ENCODE data around the gene AQP2. TPM values are rescaled to one million over a fixed set of nuclear protein-coding genes. Genes with fewer than 3 reads are reported as not detected.

The AQP2 gene, protein sequence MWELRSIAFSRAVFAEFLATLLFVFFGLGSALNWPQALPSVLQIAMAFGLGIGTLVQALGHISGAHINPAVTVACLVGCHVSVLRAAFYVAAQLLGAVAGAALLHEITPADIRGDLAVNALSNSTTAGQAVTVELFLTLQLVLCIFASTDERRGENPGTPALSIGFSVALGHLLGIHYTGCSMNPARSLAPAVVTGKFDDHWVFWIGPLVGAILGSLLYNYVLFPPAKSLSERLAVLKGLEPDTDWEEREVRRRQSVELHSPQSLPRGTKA
- total RNA-seq: not detected

DNA sequence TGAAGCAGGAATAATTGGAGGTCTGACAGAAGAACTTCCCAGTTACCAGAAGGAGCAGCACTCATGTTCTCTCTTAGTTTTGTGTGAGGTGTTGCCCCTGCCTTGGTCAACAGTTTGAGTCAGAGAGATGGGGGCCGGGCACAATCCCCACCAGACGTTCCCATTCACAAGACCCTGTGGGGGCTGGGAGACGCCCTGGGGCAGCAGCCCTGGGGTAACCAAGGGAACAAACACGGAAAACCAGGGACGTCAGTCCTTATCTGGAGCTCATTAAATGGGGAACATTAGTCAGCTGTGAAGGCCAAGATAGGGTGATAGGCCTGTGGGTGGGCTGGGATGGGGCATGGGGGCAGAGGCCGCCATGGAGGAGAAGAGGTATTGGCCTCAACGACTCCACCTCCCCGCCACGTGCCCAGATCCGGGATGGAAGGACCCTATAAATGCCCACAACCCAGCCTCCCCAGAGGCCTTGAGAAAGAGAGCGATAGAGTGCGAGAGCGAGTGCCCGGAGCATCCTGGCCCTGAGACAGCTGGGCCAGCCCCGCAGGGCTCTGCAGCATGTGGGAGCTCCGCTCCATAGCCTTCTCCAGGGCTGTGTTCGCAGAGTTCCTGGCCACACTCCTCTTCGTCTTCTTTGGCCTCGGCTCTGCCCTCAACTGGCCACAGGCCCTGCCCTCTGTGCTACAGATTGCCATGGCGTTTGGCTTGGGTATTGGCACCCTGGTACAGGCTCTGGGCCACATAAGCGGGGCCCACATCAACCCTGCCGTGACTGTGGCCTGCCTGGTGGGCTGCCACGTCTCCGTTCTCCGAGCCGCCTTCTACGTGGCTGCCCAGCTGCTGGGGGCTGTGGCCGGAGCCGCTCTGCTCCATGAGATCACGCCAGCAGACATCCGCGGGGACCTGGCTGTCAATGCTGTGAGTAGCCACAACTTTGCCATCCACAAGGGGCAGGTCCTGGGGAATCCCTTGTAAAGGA, at the start of gene AQP2:
AQP2 (plus strand) TSS at position 465 of the 979 bp plus-strand sequence; CDS start at position 559, 94 bp downstream.
- DNase-seq (no peak), ATAC-seq (no peak)
- ChIA-PET CTCF (interaction anchor here (1.2 to 6.3 kb wide), 5 partner anchors 15 to 173 kb away, joined by 3 to 128 read pairs (median 3); partner anchors contain the start of gene AQP5), POLR2A (no interaction called here)
- intact Hi-C loops (cut with micrococcal nuclease): no loop called here
- H3K9me3 Mint-ChIP-seq: no peaks in the 10 kb centered on the region
- no peak within 1 kb of the TSS for H3K4me3 Mint-ChIP-seq
- TF ChIP-seq, protein P1, sequence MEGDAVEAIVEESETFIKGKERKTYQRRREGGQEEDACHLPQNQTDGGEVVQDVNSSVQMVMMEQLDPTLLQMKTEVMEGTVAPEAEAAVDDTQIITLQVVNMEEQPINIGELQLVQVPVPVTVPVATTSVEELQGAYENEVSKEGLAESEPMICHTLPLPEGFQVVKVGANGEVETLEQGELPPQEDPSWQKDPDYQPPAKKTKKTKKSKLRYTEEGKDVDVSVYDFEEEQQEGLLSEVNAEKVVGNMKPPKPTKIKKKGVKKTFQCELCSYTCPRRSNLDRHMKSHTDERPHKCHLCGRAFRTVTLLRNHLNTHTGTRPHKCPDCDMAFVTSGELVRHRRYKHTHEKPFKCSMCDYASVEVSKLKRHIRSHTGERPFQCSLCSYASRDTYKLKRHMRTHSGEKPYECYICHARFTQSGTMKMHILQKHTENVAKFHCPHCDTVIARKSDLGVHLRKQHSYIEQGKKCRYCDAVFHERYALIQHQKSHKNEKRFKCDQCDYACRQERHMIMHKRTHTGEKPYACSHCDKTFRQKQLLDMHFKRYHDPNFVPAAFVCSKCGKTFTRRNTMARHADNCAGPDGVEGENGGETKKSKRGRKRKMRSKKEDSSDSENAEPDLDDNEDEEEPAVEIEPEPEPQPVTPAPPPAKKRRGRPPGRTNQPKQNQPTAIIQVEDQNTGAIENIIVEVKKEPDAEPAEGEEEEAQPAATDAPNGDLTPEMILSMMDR (IDR thresholded peaks at IDR 0.05): no peak
- H3K36me3 Mint-ChIP-seq (ENCODE audit: low read depth): no peaks in the 10 kb centered on the region
- H3K27ac Mint-ChIP-seq: no peak within 1 kb of the TSS
- H3K27me3 Mint-ChIP-seq: peaks cover 12% of the 10 kb centered on the region
- peaks cover 11% of the 10 kb centered on the region for H3K4me1 Mint-ChIP-seq (ENCODE audit: low read depth)

DNA sequence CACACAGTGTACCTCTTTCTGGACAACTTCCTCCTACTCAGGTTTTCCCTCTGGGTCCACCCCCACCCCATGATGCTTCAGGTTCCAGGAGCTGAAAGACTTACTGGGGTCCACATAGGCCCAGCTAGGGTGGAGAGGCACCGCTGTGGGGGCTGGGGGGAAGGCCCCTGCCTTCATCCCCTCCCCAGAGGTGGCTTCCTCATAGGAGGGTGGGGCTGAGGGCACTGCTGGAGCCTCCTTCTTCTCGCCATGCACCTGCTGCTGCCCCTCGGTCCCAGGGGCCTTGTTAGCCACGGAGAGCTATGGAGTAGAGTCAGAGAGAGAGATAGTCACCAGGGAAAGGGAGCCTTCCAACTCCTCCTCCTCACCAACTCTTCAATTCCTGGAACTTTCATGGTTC, 49.5 kb upstream of the AQP2 start:
- TF ChIP-seq, protein P1 (IDR thresholded peaks at IDR 0.05): no peak
- Mint-ChIP-seq H3K27me3 (peaks cover 6% of the 10 kb centered on the region), H3K9me3 (no peaks in the 10 kb centered on the region), H3K36me3 (ENCODE audit: low read depth) (no peaks in the 10 kb centered on the region), H3K27ac (no peak overlapping the region), H3K4me3 (no peak overlapping the region), H3K4me1 (ENCODE audit: low read depth) (peaks cover 10% of the 10 kb centered on the region)
- no peak for DNase-seq
- ChIA-PET CTCF (interaction anchor here (1.0 to 1.1 kb wide), 2 partner anchors 65 to 138 kb away, joined by 3 read pairs; no protein-coding TSS in a partner anchor), POLR2A (interaction anchor here (1.8 kb wide), 2 partner anchors 9 to 11 kb away, joined by 4 read pairs; no protein-coding TSS in a partner anchor)
- intact Hi-C loops (cut with micrococcal nuclease): no loop called here
- no peak for ATAC-seq

DNA sequence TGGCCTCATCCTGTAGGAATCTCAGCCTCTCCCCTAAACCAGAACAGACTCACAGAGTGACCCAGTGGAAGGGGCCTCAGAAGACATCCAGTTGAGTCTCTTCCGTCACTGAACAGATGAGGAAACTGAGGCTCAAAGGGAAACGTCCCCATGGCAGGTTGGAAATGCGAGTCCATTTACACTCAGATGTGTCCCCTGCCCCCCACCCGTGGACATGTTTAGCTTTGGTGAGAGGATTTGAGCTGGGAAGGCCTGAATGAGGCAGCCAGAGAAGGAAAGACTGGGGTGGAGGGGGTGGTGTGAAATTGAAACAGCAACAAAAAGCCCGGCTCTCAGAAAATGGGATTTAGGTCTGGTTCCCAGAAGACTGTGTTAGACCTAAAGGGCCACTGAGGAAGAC, 48.6 kb upstream of the AQP2 start:
- ChIA-PET POLR2A (interaction anchor here (1.0 to 1.8 kb wide), 2 partner anchors 8 kb away, joined by 3 to 4 read pairs; no protein-coding TSS in a partner anchor), CTCF (interaction anchor here (1.0 to 1.1 kb wide), 2 partner anchors 64 to 137 kb away, joined by 3 read pairs; no protein-coding TSS in a partner anchor)
- intact Hi-C loops (cut with micrococcal nuclease): no loop called here
- no peaks in the 10 kb centered on the region for H3K9me3 Mint-ChIP-seq
- H3K36me3 Mint-ChIP-seq (ENCODE audit: low read depth): no peaks in the 10 kb centered on the region
- ATAC-seq (no peak), DNase-seq (no peak)
- no peak overlapping the region for H3K4me3 Mint-ChIP-seq
- peaks cover 10% of the 10 kb centered on the region for H3K4me1 Mint-ChIP-seq (ENCODE audit: low read depth)
- H3K27me3 Mint-ChIP-seq: peaks cover 9% of the 10 kb centered on the region
- H3K27ac Mint-ChIP-seq: no peak overlapping the region
- TF ChIP-seq, protein P1 (IDR thresholded peaks at IDR 0.05): no peak

DNA sequence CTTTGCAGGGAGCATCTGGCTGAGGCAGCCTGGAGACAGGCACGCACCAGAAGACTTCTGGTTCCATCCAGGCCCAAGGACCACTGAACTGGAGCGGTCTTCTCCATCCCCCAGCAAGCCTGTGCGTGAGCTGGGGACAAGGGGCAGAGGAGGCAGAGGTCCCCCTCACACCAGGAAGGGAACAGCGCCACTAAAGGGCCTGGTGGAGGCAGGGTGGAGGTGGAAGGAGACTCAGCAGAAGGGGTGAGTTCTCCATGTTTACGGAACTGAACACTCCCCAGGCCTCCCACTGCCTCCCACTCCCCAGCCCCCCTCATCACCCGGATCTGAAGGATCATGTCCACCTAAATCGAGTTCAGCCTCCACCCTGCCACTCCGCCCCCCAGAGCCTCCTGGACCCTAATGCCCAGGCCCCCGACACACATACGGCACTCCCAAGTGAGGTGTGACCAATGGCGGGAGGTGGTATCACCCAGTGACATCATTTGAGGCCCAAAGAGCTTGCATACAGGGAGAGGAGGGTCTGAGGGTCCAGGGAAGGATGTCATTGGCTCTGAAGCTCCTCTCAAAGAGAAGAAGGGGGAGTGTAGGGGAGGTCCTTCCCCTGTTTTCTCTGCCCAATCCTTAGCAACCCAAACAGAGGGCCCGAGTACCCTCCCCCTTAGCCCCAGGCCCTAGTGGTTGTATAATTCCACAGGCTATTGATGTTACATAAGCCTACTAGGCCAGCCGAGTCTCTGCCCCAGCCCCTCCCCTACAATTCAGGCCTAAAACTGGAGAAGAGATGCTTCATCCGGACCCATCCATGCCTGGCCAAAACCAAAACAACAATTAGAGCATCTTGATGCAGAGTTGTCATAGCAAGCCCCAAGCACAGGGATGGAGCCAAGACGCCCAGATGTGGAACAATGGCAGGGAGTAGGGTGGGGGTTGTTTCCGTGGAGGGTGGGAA, 47.9 kb upstream of the AQP2 start:
- POLR2A ChIA-PET: interaction anchor here (1.0 kb wide), 1 partner anchor 8 kb away, joined by 3 read pairs; no protein-coding TSS in a partner anchor
- CTCF ChIA-PET: no interaction called here
- Mint-ChIP-seq H3K27ac (no peak overlapping the region), H3K36me3 (ENCODE audit: low read depth) (no peaks in the 10 kb centered on the region), H3K4me3 (peak overlapping the region; percentile 59), H3K27me3 (peaks cover 9% of the 10 kb centered on the region), H3K9me3 (no peaks in the 10 kb centered on the region), H3K4me1 (ENCODE audit: low read depth) (peaks cover 10% of the 10 kb centered on the region)
- TF ChIP-seq, protein P1 (IDR thresholded peaks at IDR 0.05): no peak
- DNase-seq (no peak), ATAC-seq (no peak)
- intact Hi-C loops (cut with micrococcal nuclease): no loop called here
